GM12878 (cell line): ENCODE results near the gene KRTAP10-9. TPM values are rescaled to one million over a fixed set of nuclear protein-coding genes. Genes with fewer than 3 reads are reported as not detected.

Experiments
- CREB1 ChIP-seq: IDR thresholded peaks from 2 replicates; pipeline ENCODE4 v1.6.1; 2012; ENCODE audit warnings: low read depth, mild to moderate bottlenecking, inconsistent platforms
- HDGF ChIP-seq: fragments of 450-650 bp; IDR thresholded peaks from 2 replicates; pipeline ENCODE4 v1.6.1; 2016; ENCODE audit warnings: antibody characterized with exemption
- MTA2 ChIP-seq: fragments of 450-650 bp; IDR thresholded peaks from 2 replicates; pipeline ENCODE4 v1.6.1; 2016; ENCODE audit warnings: low read depth, mild to moderate bottlenecking, moderate library complexity
- NFXL1 ChIP-seq: fragments of 450-650 bp; IDR thresholded peaks from 2 replicates; pipeline ENCODE4 v1.6.1; 2017; ENCODE audit warnings: antibody characterized with exemption, mild to moderate bottlenecking, borderline replicate concordance
- NR2C1 ChIP-seq: fragments of 450-650 bp; IDR thresholded peaks from 2 replicates; pipeline ENCODE4 v1.6.1; 2017; ENCODE audit warnings: antibody characterized with exemption, mild to moderate bottlenecking, moderate library complexity
- NRF1 ChIP-seq: conservative IDR thresholded peaks from 2 replicates; pipeline ENCODE4 v1.6.1; 2011; ENCODE audit warnings: mild to moderate bottlenecking, low read depth, low read length, improper control_type of control experiment
- RUNX3 ChIP-seq: IDR thresholded peaks from 2 replicates; pipeline ENCODE4 v1.6.1; 2012; ENCODE audit warnings: low read length, inconsistent platforms
- YBX1 ChIP-seq: fragments of 450-650 bp; IDR thresholded peaks from 2 replicates; pipeline ENCODE4 v1.6.1; 2016; ENCODE audit warnings: antibody characterized with exemption
- ZNF24 ChIP-seq: fragments of 450-650 bp; IDR thresholded peaks from 2 replicates; pipeline ENCODE4 v1.6.1; 2017; ENCODE audit warnings: antibody characterized with exemption, mild to moderate bottlenecking
- polyA plus RNA-seq, 11 experiments: library from polyadenylated mRNA; depleted of rRNA in 4 of 11; unstranded in 6 of 11; stranded (reverse) in 5 of 11; fragments of >200 nt; fragmentation: Nextera tagmentation in 4 of 11; fragmentation: Illumina TruSeq in 1 of 11; extraction: Ambion mirVana in 4 of 11; extraction: Trizol in 1 of 11; gene quantifications; 1 replicate in 1 of 11; 2 replicates in 10 of 11; pipeline versions ENCODE4 v1.2.1 to v1.2.3, GENCODE V29; 2011 to 2016; ENCODE audit warnings: inconsistent platforms in 2 of 11, missing spikeins in 2 of 11, low read depth in 1 of 11
- total RNA-seq, 4 experiments: library from RNA; depleted of rRNA in 3 of 4; stranded (reverse); fragments of >200 nt in 3 of 4; fragmentation: Illumina TruSeq in 1 of 4; extraction: Trizol in 1 of 4; gene quantifications; 2 replicates each; pipeline versions ENCODE4 v1.2.1 to v1.2.3, GENCODE V29; 2013 to 2021
- TF ChIP-seq, protein P1 (sequence below): fragments of 450-650 bp; IDR thresholded peaks from 2 replicates; pipeline ENCODE4 v1.6.1; 2016; ENCODE audit warnings: mild to moderate bottlenecking, moderate library complexity, borderline replicate concordance
- TF ChIP-seq, protein P2 (sequence below): IDR thresholded peaks from 2 replicates; pipeline ENCODE4 v1.6.1; 2011; ENCODE audit warnings: low read depth, low read length, improper control_type of control experiment, borderline replicate concordance
- TF ChIP-seq, protein P3 (sequence below): fragments of 450-650 bp; IDR thresholded peaks from 2 replicates; pipeline ENCODE4 v1.6.1; 2014; ENCODE audit warnings: mild to moderate bottlenecking

The KRTAP10-9 gene
- total and polyA plus RNA-seq, 10 of the 15 experiments (the other 5 are each of a cell fraction or from before 2014, with no cell fraction given), result not detected

DNA sequence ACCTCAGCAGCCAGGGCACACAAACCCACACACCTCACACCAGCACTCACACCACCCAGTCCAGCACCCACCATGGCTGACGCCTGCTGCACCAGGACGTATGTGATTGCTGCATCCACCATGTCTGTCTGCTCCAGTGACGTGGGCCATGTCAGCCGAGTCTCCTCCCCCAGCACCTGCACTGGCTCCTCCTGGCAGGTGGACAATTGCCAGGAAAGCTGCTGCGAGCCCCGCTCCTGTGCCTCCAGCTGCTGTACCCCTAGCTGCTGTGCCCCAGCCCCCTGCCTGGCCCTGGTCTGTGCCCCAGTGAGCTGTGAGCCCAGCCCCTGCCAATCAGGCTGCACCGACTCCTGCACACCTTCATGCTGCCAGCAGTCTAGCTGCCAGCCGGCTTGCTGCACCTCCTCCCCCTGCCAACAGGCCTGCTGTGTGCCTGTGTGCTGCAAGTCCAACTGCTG is 14.8 kb upstream of the KRTAP10-9 start, which contains the start of gene KRTAP10-8 (continued):
- TF ChIP-seq, protein P1, sequence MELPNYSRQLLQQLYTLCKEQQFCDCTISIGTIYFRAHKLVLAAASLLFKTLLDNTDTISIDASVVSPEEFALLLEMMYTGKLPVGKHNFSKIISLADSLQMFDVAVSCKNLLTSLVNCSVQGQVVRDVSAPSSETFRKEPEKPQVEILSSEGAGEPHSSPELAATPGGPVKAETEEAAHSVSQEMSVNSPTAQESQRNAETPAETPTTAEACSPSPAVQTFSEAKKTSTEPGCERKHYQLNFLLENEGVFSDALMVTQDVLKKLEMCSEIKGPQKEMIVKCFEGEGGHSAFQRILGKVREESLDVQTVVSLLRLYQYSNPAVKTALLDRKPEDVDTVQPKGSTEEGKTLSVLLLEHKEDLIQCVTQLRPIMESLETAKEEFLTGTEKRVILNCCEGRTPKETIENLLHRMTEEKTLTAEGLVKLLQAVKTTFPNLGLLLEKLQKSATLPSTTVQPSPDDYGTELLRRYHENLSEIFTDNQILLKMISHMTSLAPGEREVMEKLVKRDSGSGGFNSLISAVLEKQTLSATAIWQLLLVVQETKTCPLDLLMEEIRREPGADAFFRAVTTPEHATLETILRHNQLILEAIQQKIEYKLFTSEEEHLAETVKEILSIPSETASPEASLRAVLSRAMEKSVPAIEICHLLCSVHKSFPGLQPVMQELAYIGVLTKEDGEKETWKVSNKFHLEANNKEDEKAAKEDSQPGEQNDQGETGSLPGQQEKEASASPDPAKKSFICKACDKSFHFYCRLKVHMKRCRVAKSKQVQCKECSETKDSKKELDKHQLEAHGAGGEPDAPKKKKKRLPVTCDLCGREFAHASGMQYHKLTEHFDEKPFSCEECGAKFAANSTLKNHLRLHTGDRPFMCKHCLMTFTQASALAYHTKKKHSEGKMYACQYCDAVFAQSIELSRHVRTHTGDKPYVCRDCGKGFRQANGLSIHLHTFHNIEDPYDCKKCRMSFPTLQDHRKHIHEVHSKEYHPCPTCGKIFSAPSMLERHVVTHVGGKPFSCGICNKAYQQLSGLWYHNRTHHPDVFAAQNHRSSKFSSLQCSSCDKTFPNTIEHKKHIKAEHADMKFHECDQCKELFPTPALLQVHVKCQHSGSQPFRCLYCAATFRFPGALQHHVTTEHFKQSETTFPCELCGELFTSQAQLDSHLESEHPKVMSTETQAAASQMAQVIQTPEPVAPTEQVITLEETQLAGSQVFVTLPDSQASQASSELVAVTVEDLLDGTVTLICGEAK, result no peak
- TF ChIP-seq HDGF, result no peak
- TF ChIP-seq NR2C1, result no peak
- TF ChIP-seq YBX1, result no peak
- no peak for TF ChIP-seq RUNX3
- TF ChIP-seq NRF1, result no peak
- TF ChIP-seq NFXL1, result no peak
- no peak for TF ChIP-seq MTA2
- TF ChIP-seq, protein P2, sequence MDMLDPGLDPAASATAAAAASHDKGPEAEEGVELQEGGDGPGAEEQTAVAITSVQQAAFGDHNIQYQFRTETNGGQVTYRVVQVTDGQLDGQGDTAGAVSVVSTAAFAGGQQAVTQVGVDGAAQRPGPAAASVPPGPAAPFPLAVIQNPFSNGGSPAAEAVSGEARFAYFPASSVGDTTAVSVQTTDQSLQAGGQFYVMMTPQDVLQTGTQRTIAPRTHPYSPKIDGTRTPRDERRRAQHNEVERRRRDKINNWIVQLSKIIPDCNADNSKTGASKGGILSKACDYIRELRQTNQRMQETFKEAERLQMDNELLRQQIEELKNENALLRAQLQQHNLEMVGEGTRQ, result no peak
- TF ChIP-seq CREB1, result no peak
- TF ChIP-seq, protein P3, sequence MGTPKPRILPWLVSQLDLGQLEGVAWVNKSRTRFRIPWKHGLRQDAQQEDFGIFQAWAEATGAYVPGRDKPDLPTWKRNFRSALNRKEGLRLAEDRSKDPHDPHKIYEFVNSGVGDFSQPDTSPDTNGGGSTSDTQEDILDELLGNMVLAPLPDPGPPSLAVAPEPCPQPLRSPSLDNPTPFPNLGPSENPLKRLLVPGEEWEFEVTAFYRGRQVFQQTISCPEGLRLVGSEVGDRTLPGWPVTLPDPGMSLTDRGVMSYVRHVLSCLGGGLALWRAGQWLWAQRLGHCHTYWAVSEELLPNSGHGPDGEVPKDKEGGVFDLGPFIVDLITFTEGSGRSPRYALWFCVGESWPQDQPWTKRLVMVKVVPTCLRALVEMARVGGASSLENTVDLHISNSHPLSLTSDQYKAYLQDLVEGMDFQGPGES, result no peak
- TF ChIP-seq ZNF24, result no peak
